K562 (cell line): ENCODE results near the gene TTLL12. TPM values are rescaled to one million over a fixed set of nuclear protein-coding genes. Genes with fewer than 3 reads are reported as not detected.
A peak's percentile ranks its signal among the peaks of the same experiment; 100 is the strongest.

Experiments used
- ATAC-seq: fragments of 200-7000 bp; cut with Tn5 transposase; 3 replicates; pipeline ENCODE4 v1.9.1; 2020; ENCODE audit warnings: moderate library complexity
- BruUV-seq: library from RNA; stranded (reverse); fragments of 400-500 nt; replicated peaks from 2 replicates; lab custom pipeline; 2021; lab: Mats Ljungman, UMichigan
- CTCF ChIA-PET: fragments of 300-600 bp; formaldehyde crosslinking; extraction: SDS; loops from one replicate; lab custom pipeline; 2021; ENCODE audit warnings: low intra/inter-chr PET ratio; lab: Yijun Ruan, JAX
- POLR2A ChIA-PET: fragments of 300-600, 350-650 bp; sonication (Branson Sonifier 250); formaldehyde crosslinking; extraction: SDS; loops from one replicate; lab custom pipeline; 2021; ENCODE audit warnings: antibody characterized with exemption, inconsistent platforms; lab: Yijun Ruan, JAX
- DNase-seq, 4 experiments: peaks; one replicate each; pipeline versions ENCODE4 v3.0.0 to v3.0.0-alpha.2; 2011 to 2018; ENCODE audit warnings: low spot score in 3 of 4, mixed read lengths in 3 of 4; ENCODE audit errors: extremely low read depth in 1 of 4
- FAIRE-seq: peaks from 2 replicates; lab custom pipeline; 2011; peaks lifted over from hg19 to GRCh38; lab: Jason Lieb, UNC
- H2AFZ ChIP-seq: 2 replicates; pipeline ENCODE4 v1.6.0; 2011; ENCODE audit warnings: low read depth, low read length, control low read depth, inconsistent platforms
- H3K27ac ChIP-seq: fragments of 200-600 bp; 3 replicates; pipeline ENCODE4 v1.8.0; 2011; ENCODE audit warnings: low read depth, mild to moderate bottlenecking, control low read depth, inconsistent platforms, low read length, moderate library complexity, mixed read lengths; ENCODE audit errors: extremely low read depth
- H3K27me3 ChIP-seq, 2 experiments: fragments of 300-600 bp in 1 of 2; 2 replicates in 1 of 2; 3 replicates in 1 of 2; pipeline versions ENCODE4 v1.6.0 to v1.8.0; 2011; ENCODE audit warnings: inconsistent platforms in 2 of 2, low read length in 2 of 2, mild to moderate bottlenecking in 1 of 2, mixed read lengths in 1 of 2, moderate library complexity in 1 of 2; ENCODE audit not compliant: control insufficient read depth in 2 of 2, insufficient read depth in 2 of 2
- H3K36me3 ChIP-seq: fragments of 300-600 bp; 3 replicates; pipeline ENCODE4 v1.8.0; 2011; ENCODE audit warnings: mild to moderate bottlenecking, low read length, inconsistent platforms; ENCODE audit not compliant: control insufficient read depth, insufficient read depth
- H3K4me1 ChIP-seq, 2 experiments: fragments of 200-600 bp in 1 of 2; replicated peaks in 1 of 2; 2 replicates in 1 of 2; 3 replicates in 1 of 2; pipeline versions ENCODE4 v1.5.1 to v1.8.0; 2011; ENCODE audit warnings: inconsistent platforms in 2 of 2, low read length in 2 of 2, mild to moderate bottlenecking in 1 of 2, mixed read lengths in 1 of 2, moderate library complexity in 1 of 2; ENCODE audit not compliant: control insufficient read depth in 2 of 2, insufficient read depth in 2 of 2
- H3K4me2 ChIP-seq: 2 replicates; pipeline ENCODE4 v1.6.1; 2011; ENCODE audit warnings: low read length, control low read depth, inconsistent platforms, mixed read lengths; ENCODE audit not compliant: insufficient read depth
- H3K4me3 ChIP-seq: fragments of 200-600 bp; sonication (generic), shearing (Covaris generic); 2 replicates; pipeline ENCODE4 v1.5.1; 2016; ENCODE audit warnings: control low read depth, inconsistent platforms
- H3K79me2 ChIP-seq: fragments of 200-600 bp; 3 replicates; pipeline ENCODE4 v1.8.0; 2011; ENCODE audit warnings: low read length, inconsistent platforms; ENCODE audit not compliant: control insufficient read depth, insufficient read depth
- H3K9ac ChIP-seq, 2 experiments: 2 replicates each; pipeline versions ENCODE4 v1.6.0 to v1.6.1; 2011; ENCODE audit warnings: low read depth in 2 of 2, low read length in 2 of 2, control low read depth in 1 of 2, inconsistent platforms in 1 of 2, mild to moderate bottlenecking in 1 of 2, mixed read lengths in 1 of 2; ENCODE audit not compliant: insufficient read depth in 1 of 2
- H3K9me1 ChIP-seq: one replicate; pipeline ENCODE4 v1.6.0; 2011; ENCODE audit warnings: inconsistent platforms, mild to moderate bottlenecking, low read length, moderate library complexity; ENCODE audit not compliant: control insufficient read depth, insufficient read depth
- H3K9me3 ChIP-seq: replicated peaks from 2 replicates; pipeline ENCODE4 v1.5.1; 2011; ENCODE audit warnings: low read depth, low read length, inconsistent platforms; ENCODE audit not compliant: control insufficient read depth, insufficient read depth
- H4K20me1 ChIP-seq: replicated peaks from 2 replicates; pipeline ENCODE4 v1.6.1; 2011; ENCODE audit warnings: low read length, inconsistent platforms, mixed read lengths; ENCODE audit not compliant: control insufficient read depth, insufficient read depth
- EGR1 ChIP-seq: fragments of 450-650 bp; conservative IDR thresholded peaks from 2 replicates; pipeline ENCODE4 v1.6.1; 2017; ENCODE audit warnings: mild to moderate bottlenecking
- MGA ChIP-seq: fragments of 450-650 bp; IDR thresholded peaks from 2 replicates; pipeline ENCODE4 v1.6.1; 2016; ENCODE audit warnings: mild to moderate bottlenecking, moderate library complexity
- WGBS: fragments of 100-300 bp; shearing (Covaris generic); methylation state at CpG from one replicate; pipeline ENCODE4 v1.1.6; 2016; ENCODE audit warnings: low coverage, mixed read lengths; ENCODE audit not compliant: insufficient coverage; ENCODE audit errors: missing lambda C conversion rate; 5-methylcytosine and 5-hydroxymethylcytosine counted together
- in situ Hi-C: fragments of 300-500 bp; cut with MboI; formaldehyde crosslinking; loops from 4 replicates; pipeline ENCODE4 v1.15.0; 2018; ENCODE audit warnings: inconsistent platforms, mixed read lengths
- intact Hi-C: fragments of 100-400 bp; cut with micrococcal nuclease; formaldehyde crosslinking; loops from 2 replicates; pipeline ENCODE4 v1.14.2; 2022
- polyA plus RNA-seq, 8 experiments: library from polyadenylated mRNA; depleted of rRNA in 4 of 8; stranded (reverse) in 5 of 8; unstranded in 3 of 8; fragments of >200 nt; fragmentation: Nextera tagmentation in 2 of 8; fragmentation: Illumina TruSeq in 1 of 8; extraction: Ambion mirVana in 2 of 8; extraction: Trizol in 1 of 8; gene quantifications; 2 replicates each; pipeline versions ENCODE4 v1.2.1 to v1.2.3, GENCODE V29; 2011 to 2014; ENCODE audit warnings: inconsistent platforms in 1 of 8, missing spikeins in 1 of 8
- total RNA-seq, 7 experiments: library from RNA; depleted of rRNA in 6 of 7; stranded (reverse); fragments of >200 nt in 6 of 7; fragmentation: Illumina TruSeq in 2 of 7; extraction: Trizol in 2 of 7; gene quantifications; 2 replicates each; pipeline versions ENCODE4 v1.2.1 to v1.2.3, GENCODE V29; 2011 to 2021; ENCODE audit warnings: low replicate concordance in 1 of 7

The TTLL12 gene
- total and polyA plus RNA-seq, 9 of the 15 experiments (the other 6 are each of a cell fraction or from before 2014, with no cell fraction given), result 1.3 to 128 (median 43.0) TPM

GRCh38 chr22:43205261-43205691 lies 18.3 kb upstream of the TTLL12 start:
- Histone ChIP-seq H3K27me3 (peaks cover 0 to 20% of the 10 kb centered on the region in 2 experiments; a peak in 3 of 5 replicates), H3K9me3 (no peaks in the 10 kb centered on the region), H2AFZ (no peak overlapping the region), H3K9me1 (no peaks in the 10 kb centered on the region), H3K36me3 (no peaks in the 10 kb centered on the region), H4K20me1 (no peaks in the 10 kb centered on the region), H3K27ac (no peak overlapping the region), H3K9ac (no peak overlapping the region; a peak in 1 of 4 replicates), H3K4me3 (no peak overlapping the region), H3K79me2 (no peaks in the 10 kb centered on the region), H3K4me1 (peaks cover 0 to 21% of the 10 kb centered on the region in 2 experiments; a peak in 2 of 5 replicates), H3K4me2 (no peak overlapping the region)
- TF ChIP-seq EGR1 (peak; percentile 60), MGA (no peak)
- POLR2A ChIA-PET, result interaction anchor here (0.7 kb wide), 1 partner anchor 28 kb away, joined by 3 read pairs; no protein-coding TSS in a partner anchor
- CTCF ChIA-PET, result no interaction called here
- ATAC-seq (no peak), DNase-seq (no peak), FAIRE-seq (no peak)
- WGBS, result 21% methylated on average over 4 of the region's 9 CpGs
- intact Hi-C loops (no loop called here), in situ Hi-C loops (no loop called here)
- BruUV-seq, result no TSS peak
